Measurements from ENCODE around the gene ATP10A.

The ATP10A gene

GRCh38 chr15:25738171-25738965 lies 124.8 kb downstream of the ATP10A start:
- H3K27ac ChIP-seq (ENCODE audit: low read depth, low read length): peak overlapping the region; percentile 56; the same call in 1 of the 2 replicates
- peaks cover 20% of the 10 kb centered on the region for H3K4me1 ChIP-seq (ENCODE audit: control insufficient read depth, insufficient read depth, low read length, unreplicated experiment)
- H3K4me3 ChIP-seq (ENCODE audit: low read depth, low read length): no peak overlapping the region
- no peak overlapping the region for H2AFZ ChIP-seq (ENCODE audit: low read length, unreplicated experiment)
- H3K36me3 ChIP-seq (ENCODE audit: insufficient read depth, low read length): no peaks in the 10 kb centered on the region
- peaks cover 3% of the 10 kb centered on the region for H3K79me2 ChIP-seq (ENCODE audit: control insufficient read depth, insufficient read depth, low read length, unreplicated experiment)
- H3K27me3 ChIP-seq (ENCODE audit: insufficient read depth, low read length): no peaks in the 10 kb centered on the region

DNA sequence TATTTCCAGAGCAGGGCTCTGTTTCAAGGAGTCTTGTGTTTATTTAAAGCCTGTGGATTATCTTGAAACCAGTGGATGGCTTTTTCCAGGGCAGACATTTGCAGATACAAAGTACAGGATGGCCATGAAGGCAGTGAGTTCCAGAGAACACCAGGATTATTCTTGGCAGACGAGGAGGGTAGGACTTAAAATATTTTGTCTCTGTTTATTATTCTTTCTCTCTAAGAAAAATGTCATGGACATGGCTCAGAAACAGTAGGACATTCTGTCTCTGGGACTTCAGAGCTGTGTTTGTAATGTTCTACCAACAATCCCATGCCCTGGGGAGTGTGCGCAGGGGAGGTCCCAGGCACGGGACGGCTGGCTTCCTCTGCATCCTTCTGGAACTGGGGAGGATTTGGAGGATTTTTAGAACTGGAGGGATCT lies 125.9 kb downstream of the ATP10A start:
- H3K36me3 ChIP-seq (ENCODE audit: insufficient read depth, low read length): no peaks in the 10 kb centered on the region
- H2AFZ ChIP-seq (ENCODE audit: low read length, unreplicated experiment): no peak overlapping the region
- H3K4me3 ChIP-seq (ENCODE audit: low read depth, low read length): no peak overlapping the region
- H3K27ac ChIP-seq (ENCODE audit: low read depth, low read length): peak overlapping the region; percentile 56
- H3K4me1 ChIP-seq (ENCODE audit: control insufficient read depth, insufficient read depth, low read length, unreplicated experiment): peaks cover 20% of the 10 kb centered on the region
- H3K27me3 ChIP-seq (ENCODE audit: insufficient read depth, low read length): no peaks in the 10 kb centered on the region
- H3K79me2 ChIP-seq (ENCODE audit: control insufficient read depth, insufficient read depth, low read length, unreplicated experiment): peaks cover 3% of the 10 kb centered on the region

GRCh38 chr15:25736461-25736860 lies 126.7 kb downstream of the ATP10A start:
- Histone ChIP-seq H3K79me2 (ENCODE audit: control insufficient read depth, insufficient read depth, low read length, unreplicated experiment) (peaks cover 3% of the 10 kb centered on the region), H3K27me3 (ENCODE audit: insufficient read depth, low read length) (no peaks in the 10 kb centered on the region), H3K27ac (ENCODE audit: low read depth, low read length) (no peak overlapping the region; the same call in 1 of the 2 replicates), H3K36me3 (ENCODE audit: insufficient read depth, low read length) (no peaks in the 10 kb centered on the region), H2AFZ (ENCODE audit: low read length, unreplicated experiment) (no peak overlapping the region), H3K4me3 (ENCODE audit: low read depth, low read length) (no peak overlapping the region), H3K4me1 (ENCODE audit: control insufficient read depth, insufficient read depth, low read length, unreplicated experiment) (peaks cover 20% of the 10 kb centered on the region)

GRCh38 chr15:25735550-25736384 lies 127.4 kb downstream of the ATP10A start:
- H3K4me3 ChIP-seq (ENCODE audit: low read depth, low read length): no peak overlapping the region
- H3K36me3 ChIP-seq (ENCODE audit: insufficient read depth, low read length): no peaks in the 10 kb centered on the region
- peaks cover 3% of the 10 kb centered on the region for H3K79me2 ChIP-seq (ENCODE audit: control insufficient read depth, insufficient read depth, low read length, unreplicated experiment)
- no peak overlapping the region for H2AFZ ChIP-seq (ENCODE audit: low read length, unreplicated experiment)
- H3K27me3 ChIP-seq (ENCODE audit: insufficient read depth, low read length): no peaks in the 10 kb centered on the region
- no peak overlapping the region for H3K27ac ChIP-seq (ENCODE audit: low read depth, low read length)
- H3K4me1 ChIP-seq (ENCODE audit: control insufficient read depth, insufficient read depth, low read length, unreplicated experiment): peaks cover 20% of the 10 kb centered on the region

DNA sequence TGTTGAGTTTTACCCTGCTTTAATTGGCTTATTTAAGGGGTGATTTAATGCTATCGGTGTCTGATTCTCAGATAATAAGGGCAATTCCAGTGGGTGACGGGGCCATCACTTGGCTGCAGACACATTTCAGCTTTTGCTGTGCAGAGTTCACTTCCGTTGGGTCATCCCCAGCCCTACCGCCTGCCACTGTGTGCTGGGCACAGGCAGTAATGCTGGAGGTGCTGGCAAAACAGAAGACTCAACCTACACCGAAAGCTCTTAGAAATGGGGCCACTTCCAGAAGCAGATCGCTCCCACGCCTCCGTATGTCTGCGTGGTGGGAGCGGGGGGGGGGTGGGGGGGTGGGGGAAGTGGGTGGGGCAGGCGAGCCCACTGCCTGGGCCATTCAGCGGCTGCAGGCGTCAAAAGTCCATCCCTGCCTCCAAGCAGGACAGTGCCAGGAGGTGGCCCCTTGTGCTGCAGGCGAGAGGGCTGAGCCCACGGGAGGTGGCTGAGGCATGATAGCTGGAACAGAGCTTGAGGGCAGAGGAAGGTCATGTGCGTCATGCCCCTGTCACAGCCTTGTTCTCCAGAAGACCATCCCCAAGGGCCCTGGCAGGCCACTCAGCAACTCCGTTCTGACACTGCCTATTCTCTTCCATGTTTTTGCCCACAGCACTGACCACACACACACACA lies 128.3 kb downstream of the ATP10A start:
- H3K4me1 ChIP-seq (ENCODE audit: control insufficient read depth, insufficient read depth, low read length, unreplicated experiment): peaks cover 20% of the 10 kb centered on the region
- H3K27me3 ChIP-seq (ENCODE audit: insufficient read depth, low read length): no peaks in the 10 kb centered on the region
- no peak overlapping the region for H2AFZ ChIP-seq (ENCODE audit: low read length, unreplicated experiment)
- no peaks in the 10 kb centered on the region for H3K36me3 ChIP-seq (ENCODE audit: insufficient read depth, low read length)
- no peak overlapping the region for H3K27ac ChIP-seq (ENCODE audit: low read depth, low read length)
- H3K79me2 ChIP-seq (ENCODE audit: control insufficient read depth, insufficient read depth, low read length, unreplicated experiment): peaks cover 3% of the 10 kb centered on the region
- H3K4me3 ChIP-seq (ENCODE audit: low read depth, low read length): no peak overlapping the region

- Histone ChIP-seq H3K4me1 (ENCODE audit: control insufficient read depth, insufficient read depth, low read length, unreplicated experiment) (peaks cover 20% of the 10 kb centered on the region), H3K27ac (ENCODE audit: low read depth, low read length) (no peak overlapping the region), H2AFZ (ENCODE audit: low read length, unreplicated experiment) (no peak overlapping the region)
Observed at GRCh38 chr15:25733856-25734679, 129.1 kb downstream of the ATP10A start.

DNA sequence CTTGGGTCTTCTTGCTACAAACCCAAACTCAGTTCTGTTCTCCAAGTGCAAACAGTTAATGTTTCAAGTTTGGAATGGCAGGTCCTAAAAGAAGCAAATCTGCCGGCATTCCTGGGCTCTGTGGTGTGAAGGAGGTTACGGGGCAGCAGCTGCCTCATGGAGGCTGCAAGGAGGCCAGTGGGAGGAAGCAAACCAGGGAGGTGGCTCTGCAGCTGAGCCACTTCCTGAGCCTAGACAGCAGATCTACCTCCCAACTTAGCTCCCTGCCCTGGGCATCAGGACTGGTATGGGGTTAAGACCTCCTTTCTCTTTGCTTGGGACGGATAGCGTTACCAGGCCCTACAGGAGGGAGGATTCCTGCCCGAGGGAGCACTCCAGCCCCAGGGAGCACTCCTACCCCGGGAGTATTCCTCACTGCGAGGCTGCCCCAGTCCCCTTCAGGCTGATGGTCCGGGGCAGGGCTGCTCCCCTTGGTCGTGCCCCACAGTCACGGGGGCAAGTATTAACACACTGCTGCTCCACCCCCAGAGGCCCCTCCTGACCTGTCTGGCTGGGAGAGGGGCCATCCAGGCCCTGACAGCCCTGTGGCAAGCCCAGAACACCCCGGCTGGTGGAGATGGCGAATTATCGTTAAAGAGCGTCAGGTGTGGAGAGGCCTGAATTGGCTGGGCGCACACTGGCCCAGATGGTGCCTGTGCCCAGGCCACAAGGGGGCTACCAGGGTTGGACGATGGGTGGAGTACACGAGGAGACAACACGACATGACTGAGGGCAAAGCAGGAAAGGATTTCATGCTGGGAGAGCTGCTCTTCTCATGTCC lies 129.9 kb downstream of the ATP10A start:
- no peaks in the 10 kb centered on the region for H3K27me3 ChIP-seq (ENCODE audit: insufficient read depth, low read length)
- no peaks in the 10 kb centered on the region for H3K36me3 ChIP-seq (ENCODE audit: insufficient read depth, low read length)
- H3K4me3 ChIP-seq (ENCODE audit: low read depth, low read length): no peak overlapping the region
- H2AFZ ChIP-seq (ENCODE audit: low read length, unreplicated experiment): no peak overlapping the region
- H3K4me1 ChIP-seq (ENCODE audit: control insufficient read depth, insufficient read depth, low read length, unreplicated experiment): peaks cover 15% of the 10 kb centered on the region
- H3K27ac ChIP-seq (ENCODE audit: low read depth, low read length): no peak overlapping the region
- H3K79me2 ChIP-seq (ENCODE audit: control insufficient read depth, insufficient read depth, low read length, unreplicated experiment): peaks cover 3% of the 10 kb centered on the region

More at GRCh38 chr15:25733856-25734679, 129.1 kb downstream of the ATP10A start:
- Histone ChIP-seq H3K79me2 (ENCODE audit: control insufficient read depth, insufficient read depth, low read length, unreplicated experiment) (peaks cover 3% of the 10 kb centered on the region), H3K4me3 (ENCODE audit: low read depth, low read length) (no peak overlapping the region), H3K27me3 (ENCODE audit: insufficient read depth, low read length) (no peaks in the 10 kb centered on the region), H3K36me3 (ENCODE audit: insufficient read depth, low read length) (no peaks in the 10 kb centered on the region)

DNA sequence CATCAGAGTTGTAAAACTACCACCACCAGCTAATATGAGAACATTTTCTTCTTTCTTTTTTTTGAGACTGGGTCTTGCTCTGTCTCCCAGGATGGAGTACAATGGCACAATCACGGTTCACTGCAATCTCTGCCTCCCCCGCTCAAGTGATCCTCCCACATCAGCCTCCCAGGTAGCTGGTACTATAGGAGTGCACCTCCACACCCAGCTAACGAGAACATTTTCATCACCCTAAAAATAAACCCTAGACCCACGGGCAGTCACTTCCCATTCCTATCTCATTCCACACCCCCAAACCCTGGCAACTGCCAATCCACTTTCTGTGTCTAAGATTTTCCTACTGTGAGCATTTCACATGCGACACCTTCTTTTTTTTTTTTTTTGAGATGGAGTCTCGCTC lies 130.9 kb downstream of the ATP10A start:
- H3K27ac ChIP-seq (ENCODE audit: low read depth, low read length): no peak overlapping the region

GRCh38 chr15:25731411-25731810 lies 131.7 kb downstream of the ATP10A start:
- no peaks in the 10 kb centered on the region for H3K79me2 ChIP-seq (ENCODE audit: control insufficient read depth, insufficient read depth, low read length, unreplicated experiment)
- H3K27me3 ChIP-seq (ENCODE audit: insufficient read depth, low read length): no peaks in the 10 kb centered on the region
- no peak overlapping the region for H3K27ac ChIP-seq (ENCODE audit: low read depth, low read length)
- 0 out of 2 replicates have a peak, but pooled peaks cover 3% of the 10 kb centered on the region for H3K36me3 ChIP-seq (ENCODE audit: insufficient read depth, low read length)
- no peak overlapping the region for H2AFZ ChIP-seq (ENCODE audit: low read length, unreplicated experiment)
- no peak overlapping the region for H3K4me3 ChIP-seq (ENCODE audit: low read depth, low read length)
- no peaks in the 10 kb centered on the region for H3K4me1 ChIP-seq (ENCODE audit: control insufficient read depth, insufficient read depth, low read length, unreplicated experiment)

More for the DNA sequence above, 130.9 kb downstream of the ATP10A start:
- Histone ChIP-seq H3K4me1 (ENCODE audit: control insufficient read depth, insufficient read depth, low read length, unreplicated experiment) (peaks cover 4% of the 10 kb centered on the region), H3K4me3 (ENCODE audit: low read depth, low read length) (no peak overlapping the region), H2AFZ (ENCODE audit: low read length, unreplicated experiment) (no peak overlapping the region), H3K27me3 (ENCODE audit: insufficient read depth, low read length) (no peaks in the 10 kb centered on the region), H3K79me2 (ENCODE audit: control insufficient read depth, insufficient read depth, low read length, unreplicated experiment) (peaks cover 3% of the 10 kb centered on the region), H3K36me3 (ENCODE audit: insufficient read depth, low read length) (0 out of 2 replicates have a peak, but pooled peaks cover 1% of the 10 kb centered on the region)
